A172 (cell line): Measurements from ENCODE around the gene ORC5. TPM values are rescaled to one million over a fixed set of nuclear protein-coding genes. Genes with fewer than 3 reads are reported as not detected.
"Not testable (repeated sequence)": the region's sequence is repeated elsewhere in the genome, so short reads cannot be mapped to it uniquely, and the experiment has no call there.

Experiments used
- DNase-seq: peaks from one replicate; pipeline ENCODE4 v3.0.0-alpha.2; 2015; ENCODE audit warnings: low spot score
- total RNA-seq: library from RNA; depleted of rRNA; stranded (reverse); fragments of >200 nt; shearing (Covaris generic); gene quantifications from 2 replicates; pipeline ENCODE4 v1.2.3, GENCODE V29; 2014; rRNA removed

ORC5 gene
- 28.3 and 30.4 TPM in 2 replicates for total RNA-seq

DNA sequence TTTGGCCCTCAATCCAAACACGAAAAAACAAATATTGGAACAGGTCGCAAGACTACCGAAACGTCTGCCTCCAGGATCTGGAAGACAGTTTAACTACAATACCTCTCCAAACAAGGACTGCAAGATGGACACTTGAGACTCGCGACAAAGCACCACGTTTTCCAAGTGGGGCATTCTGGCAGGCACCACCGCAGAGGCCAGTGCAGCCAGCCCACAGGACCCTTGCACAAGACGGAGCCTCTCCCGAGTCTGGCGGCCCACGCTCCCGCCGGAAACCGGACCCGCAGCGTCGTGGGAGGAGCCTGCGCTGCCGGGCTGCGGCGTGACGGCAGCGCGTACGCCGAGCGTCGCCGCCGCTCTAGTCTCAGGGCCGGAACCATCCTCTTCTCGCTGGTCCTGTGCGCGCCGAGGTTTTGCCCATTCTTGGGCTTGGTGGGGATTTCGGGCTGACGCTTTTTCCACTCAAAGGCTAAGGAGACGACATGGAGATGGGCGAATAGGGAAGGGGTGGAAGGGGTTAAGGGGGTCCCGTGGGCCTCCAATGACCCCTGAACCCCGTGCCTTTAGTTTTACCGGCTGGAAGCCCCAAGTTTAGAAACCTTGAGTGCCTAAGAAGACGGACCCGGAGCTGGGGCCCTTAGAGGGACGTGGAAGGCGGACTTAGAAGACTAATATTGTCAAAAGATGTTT is at the start of gene ORC5:
ORC5 (minus strand) TSS at position 283 of the 690 bp plus-strand sequence; CDS start at position 174, 109 bp downstream.
- peak; percentile 62 for DNase-seq

DNA sequence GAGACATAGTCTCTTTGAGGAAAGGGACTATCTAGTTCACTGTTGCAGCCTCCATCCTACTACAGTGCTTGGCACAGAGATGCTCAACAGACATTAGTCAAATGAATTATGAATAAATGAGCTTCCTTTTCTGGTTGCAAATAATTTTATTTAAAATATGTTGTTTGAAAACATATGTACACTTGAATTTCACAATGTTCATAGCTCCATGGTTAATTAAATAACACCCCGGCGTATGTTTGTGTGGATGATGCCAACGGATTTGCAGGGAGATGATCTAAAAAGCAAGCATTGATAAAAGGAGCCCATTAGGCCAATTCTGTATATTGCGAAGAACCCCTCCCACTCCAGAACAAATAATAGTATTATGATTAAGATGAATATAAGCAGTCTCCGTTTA is 47.8 kb upstream of the ORC5 start:
- no peak for DNase-seq

DNA sequence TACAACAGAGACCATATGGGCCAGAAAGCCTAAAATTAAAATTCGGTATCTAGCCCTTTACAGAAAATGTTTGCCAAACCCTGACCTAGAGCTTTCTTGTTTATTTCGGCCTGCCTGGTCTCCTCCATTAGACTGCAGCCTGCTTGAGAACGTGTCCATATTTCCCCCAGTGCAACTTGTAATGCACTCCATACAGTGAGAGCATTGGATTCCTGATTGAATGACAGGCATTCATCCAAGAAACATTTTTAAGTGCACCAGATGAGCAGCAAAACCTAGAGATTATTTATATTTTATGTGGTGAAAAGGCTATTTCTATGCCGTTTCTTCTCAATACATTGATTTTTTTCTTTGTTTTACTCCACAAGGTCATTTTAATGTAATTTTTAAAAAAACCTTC is 47.4 kb upstream of the ORC5 start:
- no peak for DNase-seq

DNA sequence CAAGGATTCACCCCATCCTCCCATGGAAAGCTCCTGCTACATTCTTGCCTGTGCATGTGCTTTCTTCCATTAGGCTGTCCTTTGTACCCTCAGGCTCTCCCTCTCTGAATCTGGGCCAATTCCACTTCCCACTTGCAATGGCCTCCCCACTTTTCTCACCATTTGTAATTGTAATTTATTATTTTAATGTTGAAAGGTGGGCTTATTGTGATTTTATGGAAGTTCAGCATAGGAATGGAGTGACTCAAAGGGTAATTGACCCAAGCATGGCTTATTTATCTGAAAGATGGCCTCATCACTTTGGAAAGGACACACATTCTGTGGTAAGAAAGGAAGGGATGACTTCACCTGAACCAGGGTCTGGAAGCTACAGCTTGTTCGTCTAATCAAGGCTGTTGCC is 46.9 kb upstream of the ORC5 start:
- no peak for DNase-seq

DNA sequence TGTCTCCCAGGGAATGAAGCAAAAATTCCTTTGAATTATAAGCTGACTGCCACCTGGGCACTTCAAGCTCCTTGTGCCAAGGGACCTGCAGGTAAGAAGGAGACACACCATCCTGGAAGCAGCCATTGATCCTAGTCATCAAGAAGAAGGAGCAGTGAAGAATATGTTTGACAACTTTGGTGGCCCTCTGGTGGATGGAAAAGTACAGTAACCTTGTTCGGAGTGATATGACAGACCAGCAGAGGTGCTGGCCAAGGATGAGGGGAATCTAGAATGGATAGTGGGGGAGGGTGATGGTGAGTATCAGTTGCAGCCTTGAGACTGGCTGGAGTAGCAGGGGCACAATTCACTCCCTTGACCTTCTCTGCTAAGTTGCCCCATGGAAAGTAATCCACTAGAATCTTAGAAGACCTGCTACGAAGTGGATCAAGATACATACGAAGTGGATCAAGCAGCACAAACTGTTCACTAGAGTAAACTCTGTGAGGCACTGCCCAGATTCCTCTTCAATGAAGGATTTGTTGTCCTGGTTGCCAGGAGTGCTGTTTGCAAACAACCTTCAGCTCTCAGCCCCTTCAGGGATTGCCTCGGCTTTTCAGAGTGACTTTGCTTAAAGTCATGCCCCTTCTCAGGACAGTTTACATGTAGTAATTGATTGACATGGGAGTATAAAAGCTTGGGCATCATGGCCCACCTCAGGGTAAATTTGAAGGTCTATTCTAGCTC is 44.8 kb upstream of the ORC5 start:
- DNase-seq: no peak

DNA sequence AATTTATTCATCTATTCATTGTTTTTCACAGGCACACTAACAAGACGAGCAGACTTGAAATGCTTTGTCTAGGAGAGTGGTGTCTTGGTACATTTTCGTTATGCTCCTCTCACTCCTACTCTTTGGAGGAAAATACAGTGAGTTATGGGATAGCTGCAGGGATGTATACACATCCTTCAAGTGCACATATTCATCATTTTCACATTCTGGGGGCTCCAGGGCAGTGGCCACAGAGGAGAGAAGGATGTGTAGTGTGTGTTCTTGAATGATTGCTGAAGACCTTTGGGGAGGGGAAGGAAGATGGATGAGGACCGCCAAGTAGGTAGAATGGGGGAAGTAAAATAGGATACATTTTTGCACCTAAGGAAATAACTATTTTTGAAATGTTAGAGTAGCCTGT is 34.8 kb upstream of the ORC5 start:
- no peak for DNase-seq

DNA sequence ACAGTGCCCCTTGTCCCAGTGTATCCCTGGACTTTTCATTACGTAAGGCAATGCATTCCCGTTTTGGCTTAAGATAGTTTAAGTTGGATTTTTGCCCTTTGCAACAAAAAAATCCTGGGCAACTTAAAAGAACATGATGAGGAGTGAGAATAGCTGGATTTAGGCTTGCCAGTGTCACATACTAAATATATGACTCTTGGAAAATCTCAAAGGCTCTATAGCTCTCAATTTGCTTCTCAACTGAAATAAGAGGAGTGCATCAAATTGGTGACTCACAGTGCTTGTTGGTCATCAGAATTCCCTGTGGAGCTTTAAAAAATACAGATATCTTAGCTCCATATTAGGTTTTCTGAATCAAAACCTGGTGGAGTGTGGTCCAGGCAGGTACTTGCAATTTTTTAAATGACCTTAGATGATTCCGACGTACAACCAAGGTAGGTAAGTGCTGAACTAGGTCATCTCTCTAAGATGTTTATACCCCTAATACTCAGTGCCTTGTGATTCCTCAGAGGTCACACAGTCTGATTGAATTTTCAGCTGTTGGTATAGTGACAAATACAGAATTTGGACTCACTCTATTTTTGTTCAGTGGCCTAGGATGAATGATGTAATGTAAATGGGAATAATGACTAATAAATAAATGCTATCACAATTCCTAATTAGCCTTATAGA is 33.9 kb upstream of the ORC5 start:
- DNase-seq: no peak

DNA sequence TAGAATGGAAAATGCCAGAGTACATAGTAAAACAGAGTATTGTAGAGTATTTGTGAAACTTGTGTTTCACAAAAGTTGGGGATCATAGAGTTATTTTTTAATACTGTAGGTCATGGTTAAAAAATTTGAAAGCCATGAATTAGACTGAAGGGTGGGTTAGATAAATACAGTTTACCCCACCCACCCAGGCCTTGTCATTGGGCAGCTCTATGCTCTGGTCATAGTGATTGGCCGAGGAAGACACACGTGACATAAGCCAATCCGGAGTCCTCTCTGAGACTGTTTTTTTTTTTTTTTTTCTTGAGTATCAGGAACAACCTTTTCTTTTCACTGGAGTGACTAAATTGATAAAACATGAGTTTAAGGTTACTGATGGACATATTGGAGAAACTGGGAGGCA is 33.3 kb upstream of the ORC5 start:
- DNase-seq: no peak

DNA sequence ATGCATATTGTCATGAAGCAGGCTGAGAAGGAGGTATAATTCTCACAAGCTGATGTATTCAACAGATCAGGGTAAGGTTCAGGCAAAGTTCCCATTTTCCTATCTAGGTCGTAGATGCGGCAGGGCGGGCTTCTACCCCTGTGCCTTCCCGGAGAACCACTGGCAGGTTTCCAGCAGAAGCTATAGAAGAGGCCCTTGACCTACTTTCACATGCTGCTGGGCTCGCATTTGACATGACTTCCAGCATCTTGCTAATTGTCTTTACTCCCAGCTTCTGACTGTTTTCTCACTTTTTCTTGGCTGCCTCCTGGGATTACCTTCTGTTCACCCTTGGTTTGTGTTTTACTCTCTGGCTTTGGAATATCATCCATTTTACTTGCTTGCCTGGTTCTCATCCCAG is 32.6 kb upstream of the ORC5 start:
- no peak for DNase-seq

DNA sequence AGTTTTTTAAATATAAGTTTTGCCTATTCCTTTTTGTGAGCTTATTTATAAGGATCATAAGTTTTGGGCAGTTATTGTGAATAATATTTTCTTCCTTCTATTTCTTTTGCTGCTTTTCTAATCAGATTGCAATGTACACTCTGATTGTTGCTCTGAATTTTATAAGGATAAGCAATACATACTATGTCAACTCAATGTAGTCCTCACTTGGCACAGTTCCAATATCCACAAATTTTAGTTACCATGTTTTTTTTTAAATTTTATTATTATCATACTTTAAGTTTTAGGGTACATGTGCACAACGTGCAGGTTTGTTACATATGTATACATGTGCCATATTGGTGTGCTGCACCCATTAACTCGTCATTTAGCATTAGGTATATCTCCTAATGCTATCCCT is 27.2 kb upstream of the ORC5 start:
- not testable (repeated sequence) for DNase-seq

DNA sequence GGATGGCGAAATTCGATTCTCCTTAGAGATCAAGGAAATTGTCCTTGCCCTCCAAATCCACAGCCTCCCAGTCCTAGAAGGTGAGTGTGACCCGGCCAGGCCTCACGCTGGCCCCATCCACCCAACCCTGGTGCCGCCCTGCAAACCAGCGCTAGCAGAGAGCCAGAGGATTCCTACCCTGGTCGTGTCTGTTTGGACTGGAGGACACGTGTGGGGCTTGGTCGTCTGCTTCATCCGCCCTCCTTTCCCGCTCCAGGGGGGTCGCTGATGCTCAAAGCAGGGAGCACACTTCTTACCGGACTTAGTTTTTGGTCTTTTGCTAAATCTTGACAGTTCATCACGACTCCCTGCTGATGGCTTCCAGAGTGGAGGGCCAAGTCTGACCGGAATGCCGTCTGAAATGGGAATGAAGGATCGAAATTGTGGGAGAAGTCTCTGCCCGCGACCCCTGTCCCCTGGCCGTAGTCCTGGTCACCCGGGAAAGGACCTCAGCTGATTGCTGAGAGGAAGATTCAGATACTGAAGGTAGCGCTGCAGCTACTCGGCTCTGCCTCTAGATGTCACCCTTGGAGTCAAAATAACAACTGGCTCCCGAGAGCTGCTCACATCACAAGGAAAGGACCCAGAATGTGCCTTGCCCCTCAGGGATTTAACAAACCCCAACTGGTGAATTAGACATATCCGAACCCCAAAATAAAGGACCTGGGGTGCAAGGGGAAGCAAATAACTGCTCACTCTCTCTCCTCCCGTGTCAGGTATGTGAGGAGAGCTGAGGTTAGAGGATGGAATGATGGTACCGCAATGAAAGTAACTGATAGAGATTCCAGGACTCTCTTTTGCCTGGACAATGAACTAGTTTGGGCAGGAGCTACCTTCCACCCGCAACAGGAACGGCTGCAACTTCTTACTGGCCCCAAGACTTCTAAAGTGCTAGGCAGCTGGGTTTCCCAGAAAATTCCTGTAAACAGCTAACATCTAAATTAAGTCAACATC is 23.5 kb upstream of the ORC5 start:
- peak; percentile 52 for DNase-seq

DNA sequence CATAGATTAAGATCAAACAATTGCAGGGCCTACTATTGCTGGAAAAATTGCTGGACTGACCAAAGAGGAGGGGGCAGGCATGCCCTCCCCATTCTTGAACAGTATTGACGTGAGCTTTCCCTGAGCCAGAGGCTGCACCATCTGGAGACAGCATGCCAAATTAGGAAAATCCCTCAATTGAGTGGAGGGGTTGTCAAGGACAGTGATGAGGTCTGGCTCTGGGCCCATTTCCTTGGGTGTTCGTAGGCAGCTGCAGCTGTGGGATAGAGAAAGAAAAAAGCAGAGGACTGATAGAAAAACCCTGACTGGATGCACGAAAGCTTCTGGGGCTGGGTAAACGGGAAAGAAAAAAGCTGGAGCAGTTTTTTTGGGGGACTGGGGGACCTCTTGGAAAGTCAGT is 22.8 kb upstream of the ORC5 start:
- DNase-seq: no peak

DNA sequence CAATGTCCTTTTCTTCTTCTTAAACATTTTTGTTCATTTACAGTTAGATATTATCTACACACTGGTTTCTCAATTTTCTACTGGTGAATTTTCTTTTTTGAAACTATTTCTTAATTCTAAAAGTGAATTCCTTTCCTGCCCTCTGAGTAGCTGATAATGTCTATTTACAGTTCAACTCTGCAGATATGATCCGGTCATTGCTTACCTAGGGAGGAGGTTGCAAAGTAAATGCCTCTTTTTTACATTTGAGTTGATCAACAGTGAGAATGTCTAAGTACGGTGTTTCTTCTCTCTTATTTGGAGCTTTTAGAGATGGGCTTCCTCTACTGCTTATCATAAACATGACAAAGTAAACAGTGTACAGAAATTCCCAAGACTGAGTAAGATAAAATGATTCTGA is 20.6 kb upstream of the ORC5 start:
- no peak for DNase-seq

DNA sequence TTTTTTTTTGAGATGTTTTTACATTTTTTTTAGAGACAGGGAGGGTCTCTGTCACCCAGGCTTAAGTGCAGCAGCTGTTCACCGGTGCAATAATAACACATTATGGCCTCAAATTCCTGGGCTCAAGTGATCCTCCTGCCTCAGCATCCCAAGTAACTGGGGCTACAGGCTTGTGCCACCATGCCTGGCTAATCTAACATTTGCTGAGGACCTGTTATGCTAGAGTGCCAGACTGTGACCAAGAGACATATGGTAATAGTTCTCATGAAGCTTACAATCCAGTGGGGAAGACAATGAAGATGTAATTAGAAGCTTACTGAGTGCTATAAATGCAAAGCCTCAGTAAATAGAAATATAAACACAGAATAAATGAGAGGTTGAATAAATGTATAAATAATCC is 17.6 kb upstream of the ORC5 start:
- DNase-seq: no peak

DNA sequence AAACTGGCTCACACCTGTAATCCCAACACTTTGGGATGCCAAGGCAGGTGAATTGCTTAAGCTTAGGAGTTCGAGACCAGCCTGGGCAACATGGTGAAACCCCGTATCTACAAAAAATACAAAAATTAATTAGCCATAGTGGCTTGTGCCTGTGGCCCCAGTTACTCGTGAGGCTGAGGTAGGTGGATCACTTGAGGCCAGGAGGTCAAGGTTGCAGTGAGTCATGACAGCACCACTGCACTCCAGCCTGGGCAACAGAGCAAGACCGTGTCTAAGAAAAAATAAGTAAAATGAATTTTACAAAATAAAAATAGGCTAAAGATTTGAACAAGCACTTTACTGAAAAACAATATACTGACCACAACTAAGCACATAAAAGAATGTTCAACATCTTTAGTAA is 9.8 kb upstream of the ORC5 start:
- DNase-seq: no peak

DNA sequence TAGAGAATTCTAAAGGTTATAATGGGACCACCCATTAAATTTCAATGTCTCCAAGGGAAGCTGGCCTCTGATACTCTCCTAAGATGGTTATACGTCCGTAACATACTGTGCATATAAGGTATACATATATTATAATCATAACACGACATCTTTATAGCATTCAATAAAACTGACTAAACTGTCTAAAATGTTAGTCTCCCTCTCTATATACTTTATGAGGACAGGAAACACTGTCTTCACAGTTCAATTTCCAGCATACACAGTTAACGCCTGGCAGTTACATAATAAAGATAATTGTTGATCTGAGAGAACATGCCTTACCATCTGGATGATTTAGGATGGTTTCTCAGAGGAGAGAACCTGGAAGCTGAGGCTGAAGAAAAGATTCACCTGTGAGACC is 1.2 kb upstream of the ORC5 start:
- DNase-seq: no peak

DNA sequence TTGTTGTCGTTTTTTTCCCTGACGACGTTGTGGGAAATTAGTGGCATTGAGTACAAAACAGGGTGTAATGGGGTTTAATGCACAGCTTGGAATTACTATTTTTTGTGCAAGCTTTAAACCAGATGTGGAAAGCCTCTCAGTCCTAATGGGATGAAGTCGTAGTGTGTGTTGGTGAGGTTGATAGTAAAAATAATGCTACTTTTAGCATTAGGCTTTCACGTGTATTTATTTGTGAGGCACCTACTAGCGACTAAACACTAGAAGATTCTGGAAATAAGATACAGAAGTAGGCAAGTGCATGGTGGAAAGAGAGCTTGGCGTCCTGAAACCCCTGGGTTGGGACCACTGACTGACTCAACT is 588 bp upstream of the ORC5 start:
- DNase-seq: no peak

DNA sequence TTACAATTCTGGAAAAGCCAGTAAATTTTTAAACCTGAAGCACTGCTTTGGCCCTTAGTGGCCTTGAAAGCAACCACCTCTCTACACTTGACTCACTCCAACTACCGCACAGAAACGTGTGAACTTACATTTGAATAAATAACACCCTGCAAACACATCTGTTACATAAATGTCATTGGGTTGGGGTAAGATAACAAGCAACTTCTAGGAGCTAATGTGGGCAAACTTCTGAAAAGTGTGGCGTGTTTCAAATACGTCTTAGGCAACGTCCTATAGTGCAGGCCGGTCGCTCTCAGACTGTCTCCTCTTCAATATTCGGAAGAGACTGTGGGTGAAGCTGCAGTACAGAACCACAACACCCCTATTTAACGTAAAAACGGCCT is 474 bp downstream of the ORC5 start:
- peak; percentile 18 for DNase-seq

DNA sequence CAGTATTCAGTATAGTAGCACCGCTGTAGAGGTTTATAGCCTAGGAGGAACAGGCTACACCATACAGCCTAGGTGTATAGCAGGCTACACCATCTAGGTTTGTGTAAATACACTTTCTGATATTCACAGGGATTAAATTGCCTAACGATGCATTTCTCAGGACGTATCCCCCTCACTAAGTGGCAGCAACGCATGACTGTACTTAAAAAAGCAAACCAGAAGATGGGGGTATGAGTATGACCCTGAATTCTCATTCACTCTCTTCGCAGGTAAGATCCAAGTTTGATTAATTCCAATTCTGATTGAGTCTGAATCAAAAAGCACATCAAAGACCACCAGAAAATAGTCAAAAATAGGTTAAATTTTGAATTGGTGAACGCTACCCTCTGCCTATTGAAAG is 972 bp downstream of the ORC5 start:
- no peak for DNase-seq

DNA sequence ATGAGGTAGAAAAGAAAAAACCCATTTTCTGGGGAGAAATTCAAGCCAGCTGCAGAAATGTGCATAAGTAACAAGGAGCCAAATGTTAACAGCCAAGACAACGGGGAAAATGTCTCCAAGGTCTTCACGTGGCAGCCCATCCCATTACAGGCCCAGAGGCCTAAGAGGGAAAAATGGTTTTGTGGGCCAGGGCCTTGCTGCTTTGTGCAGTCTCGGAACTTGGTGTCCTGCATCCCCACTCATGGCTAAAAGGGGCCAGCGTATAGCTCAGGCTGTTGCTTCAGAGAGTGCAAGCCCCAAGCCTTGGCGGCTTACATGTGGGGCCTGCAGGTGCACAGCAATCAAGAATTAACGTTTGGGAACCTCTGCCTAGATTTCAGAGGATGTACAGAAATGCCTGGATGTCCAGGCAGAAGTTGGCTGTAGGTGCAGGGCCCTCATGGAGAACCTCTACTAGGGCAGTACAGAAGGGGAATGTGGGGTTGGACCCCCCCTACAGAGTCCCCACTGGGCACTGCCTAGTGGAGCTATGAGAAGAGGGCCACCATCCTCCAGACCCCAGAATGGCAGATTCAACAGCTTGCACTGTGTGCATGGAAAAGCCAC is 9.0 kb downstream of the ORC5 start:
- no peak for DNase-seq

DNA sequence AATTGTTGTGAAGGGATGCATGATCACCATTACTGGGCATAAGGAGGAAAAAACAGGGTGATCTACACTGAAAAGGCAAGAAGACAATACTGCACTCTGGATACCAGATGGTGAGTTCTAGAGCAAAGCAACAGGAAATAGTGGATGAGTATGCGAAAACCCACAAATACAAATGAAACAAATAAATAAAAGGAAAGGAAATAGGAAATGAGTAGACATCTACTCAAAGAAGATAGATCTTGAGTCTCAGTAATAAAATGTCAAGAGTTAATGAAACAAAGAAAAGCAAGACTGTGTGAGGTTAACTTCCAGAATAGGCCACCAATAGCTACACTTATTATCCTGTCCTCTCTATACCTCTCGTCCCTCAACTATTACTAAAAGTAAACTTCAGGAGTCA is 11.7 kb downstream of the ORC5 start:
- DNase-seq: no peak

DNA sequence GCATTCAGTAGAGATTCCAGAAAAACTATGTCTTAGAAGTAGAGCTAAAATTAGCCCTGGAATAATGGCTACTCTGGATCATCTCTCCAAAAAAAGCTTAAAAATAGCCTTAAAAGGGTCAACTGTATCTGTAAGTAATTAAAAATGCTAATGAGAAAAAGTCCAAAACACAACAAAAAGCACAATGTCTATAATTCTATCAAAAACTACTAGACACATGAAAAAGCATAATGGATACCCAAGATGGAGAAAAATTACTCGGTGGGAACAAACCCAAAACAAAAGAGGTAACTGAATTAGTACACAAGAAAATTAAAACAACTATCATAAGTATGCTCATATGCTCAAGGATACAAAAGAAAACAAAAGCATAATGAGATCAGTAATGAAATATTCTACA is 15.4 kb downstream of the ORC5 start:
- no peak for DNase-seq
